HEK293T (cell line): ENCODE measurements around the gene FRRS1L.
"Not testable (repeated sequence)": the region's sequence is repeated elsewhere in the genome, so short reads cannot be mapped to it uniquely, and the experiment has no call there.

Experiments
- CTCF ChIA-PET: fragments of 350-600 bp; formaldehyde crosslinking; extraction: SDS; loops from one replicate; lab custom pipeline; 2021; ENCODE audit warnings: antibody characterized with exemption, inconsistent platforms; lab: Yijun Ruan, JAX
- POLR2A ChIA-PET: fragments of 350-600 bp; formaldehyde crosslinking; extraction: SDS; loops from one replicate; lab custom pipeline; 2020; ENCODE audit warnings: antibody characterized with exemption, inconsistent platforms; lab: Yijun Ruan, JAX
- DNase-seq: peaks from one replicate; pipeline ENCODE4 v3.0.0; 2012; ENCODE audit warnings: mixed read lengths; ENCODE audit errors: extremely low spot score
- ARNT ChIP-seq: fragments of 450-650 bp; IDR thresholded peaks from 2 replicates; pipeline ENCODE4 v1.6.1; 2017; ENCODE audit warnings: mild to moderate bottlenecking
- BHLHE40 ChIP-seq: fragments of 450-650 bp; IDR thresholded peaks from 2 replicates; pipeline ENCODE4 v1.6.1; 2016; ENCODE audit warnings: mild to moderate bottlenecking, moderate library complexity, borderline replicate concordance
- CTBP1 ChIP-seq: fragments of 450-650 bp; IDR thresholded peaks from 2 replicates; pipeline ENCODE4 v1.6.1; 2016; ENCODE audit warnings: borderline replicate concordance
- ELF4 ChIP-seq: fragments of 450-650 bp; IDR thresholded peaks from 2 replicates; pipeline ENCODE4 v1.6.1; 2017; ENCODE audit warnings: antibody characterized with exemption
- FOXA1 ChIP-seq: fragments of 450-650 bp; IDR thresholded peaks from 2 replicates; pipeline ENCODE4 v1.6.1; 2016; ENCODE audit warnings: mild to moderate bottlenecking
- FOXK2 ChIP-seq: fragments of 450-650 bp; IDR thresholded peaks from 2 replicates; pipeline ENCODE4 v1.6.1; 2016; ENCODE audit warnings: mild to moderate bottlenecking
- FOXM1 ChIP-seq: fragments of 450-650 bp; IDR thresholded peaks from 2 replicates; pipeline ENCODE4 v1.6.1; 2017; ENCODE audit warnings: mild to moderate bottlenecking, borderline replicate concordance
- HDGF ChIP-seq: fragments of 450-650 bp; IDR thresholded peaks from 2 replicates; pipeline ENCODE4 v1.6.1; 2017; ENCODE audit warnings: antibody characterized with exemption, borderline replicate concordance
- L3MBTL2 ChIP-seq: fragments of 450-650 bp; conservative IDR thresholded peaks from 2 replicates; pipeline ENCODE4 v1.6.1; 2016; ENCODE audit warnings: mild to moderate bottlenecking
- LEF1 ChIP-seq: fragments of 450-650 bp; IDR thresholded peaks from 2 replicates; pipeline ENCODE4 v1.6.1; 2017; ENCODE audit warnings: mild to moderate bottlenecking, borderline replicate concordance
- NFRKB ChIP-seq: fragments of 450-650 bp; IDR thresholded peaks from 2 replicates; pipeline ENCODE4 v1.6.1; 2016; ENCODE audit warnings: mild to moderate bottlenecking, moderate library complexity
- SP1 ChIP-seq: fragments of 450-650 bp; IDR thresholded peaks from 2 replicates; pipeline ENCODE4 v1.6.1; 2017
- SUZ12 ChIP-seq: fragments of 450-650 bp; IDR thresholded peaks from 2 replicates; pipeline ENCODE4 v1.6.1; 2016; ENCODE audit warnings: mild to moderate bottlenecking
- TARDBP ChIP-seq: fragments of 450-650 bp; IDR thresholded peaks from 2 replicates; pipeline ENCODE4 v1.6.1; 2016
- ZNF384 ChIP-seq: fragments of 450-650 bp; IDR thresholded peaks from 2 replicates; pipeline ENCODE4 v1.6.1; 2016
- TF ChIP-seq, protein P1 (sequence below): fragments of 450-650 bp; IDR thresholded peaks from 2 replicates; pipeline ENCODE4 v1.6.1; 2016

Gene FRRS1L

DNA sequence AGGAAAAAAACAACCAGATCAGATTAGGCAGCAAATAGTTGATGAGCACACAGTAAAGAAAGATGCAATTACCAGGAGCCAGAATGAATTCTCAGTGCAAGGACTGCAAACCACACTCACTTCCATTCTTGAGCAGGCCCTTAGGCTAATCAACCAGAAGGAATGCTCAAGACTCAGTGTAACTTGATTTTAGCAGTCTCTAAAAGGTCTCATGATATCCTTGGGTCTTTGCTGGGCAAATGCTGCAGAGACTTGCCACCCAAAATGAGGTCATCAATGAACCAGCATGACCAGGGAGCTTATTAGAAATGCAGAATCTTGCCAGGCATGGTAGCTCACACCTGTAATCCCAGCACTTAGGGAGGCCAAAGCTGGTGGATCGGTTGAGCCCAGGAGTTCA, 27.2 kb downstream of the FRRS1L start:
- DNase-seq = no peak

DNA sequence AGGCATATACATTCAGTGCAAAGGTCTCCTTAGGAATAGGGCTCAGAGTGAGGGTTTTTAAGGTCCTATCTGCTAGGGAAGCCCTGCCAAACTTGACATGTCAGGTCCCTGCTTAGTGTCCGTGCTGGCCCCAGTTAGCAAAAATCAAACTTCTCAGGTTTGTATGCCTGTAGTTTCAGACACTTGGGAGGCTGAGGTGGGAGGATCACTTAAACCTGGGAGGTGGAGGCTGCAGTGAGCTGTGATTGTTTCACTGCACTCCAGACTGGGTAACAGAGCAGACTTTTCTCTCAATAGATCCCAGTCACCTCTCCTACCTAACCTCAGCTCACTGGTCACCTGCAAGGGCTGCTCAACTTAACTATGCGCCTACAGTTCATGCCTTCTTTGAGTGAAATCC, 28.6 kb downstream of the FRRS1L start:
- no peak for TF ChIP-seq BHLHE40
- TF ChIP-seq FOXK2 = no peak
- no peak for TF ChIP-seq FOXM1
- TF ChIP-seq ZNF384 = no peak
- ChIA-PET CTCF (no interaction called here), POLR2A (no interaction called here)
- no peak for DNase-seq

More for the DNA sequence above, 27.2 kb downstream of the FRRS1L start:
- no peak for TF ChIP-seq FOXA1
- TF ChIP-seq TARDBP = no peak
- no peak for TF ChIP-seq SP1
- TF ChIP-seq SUZ12 = no peak
- no peak for TF ChIP-seq BHLHE40
- TF ChIP-seq L3MBTL2 = no peak
- no peak for TF ChIP-seq LEF1
- TF ChIP-seq NFRKB = no peak
- ChIA-PET POLR2A (interaction anchor here (1.2 kb wide), 1 partner anchor 20 kb away, joined by 8 read pairs; the partner anchor contains the start of gene TMEM245), CTCF (no interaction called here)

DNA sequence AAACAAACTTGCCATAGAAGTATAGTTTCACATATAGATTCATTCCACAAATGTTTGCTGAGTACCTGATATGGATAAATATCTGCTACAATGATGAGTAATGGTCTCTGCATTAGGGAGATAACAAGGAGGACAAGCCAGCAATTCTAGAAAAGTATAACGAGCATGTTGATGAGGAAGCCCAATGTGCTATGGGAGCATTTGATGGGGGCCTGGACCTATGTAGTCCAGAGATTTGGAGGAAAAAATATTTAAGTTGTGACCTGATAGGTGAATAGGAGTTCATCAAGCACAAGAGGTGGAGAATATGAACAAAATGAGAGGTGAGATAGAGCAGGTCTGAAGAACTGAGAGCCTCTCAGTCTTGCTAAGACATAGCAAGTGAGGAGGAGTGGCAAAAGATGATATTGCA, 32.9 kb downstream of the FRRS1L start:
- ChIA-PET POLR2A (no interaction called here), CTCF (no interaction called here)
- no peak for DNase-seq
- TF ChIP-seq LEF1 (no peak), ELF4 (no peak), FOXA1 (no peak), SUZ12 (no peak), ZNF384 (no peak), ARNT (no peak), BHLHE40 (no peak), FOXM1 (no peak), HDGF (no peak), NFRKB (no peak), CTBP1 (no peak), SP1 (no peak), TARDBP (no peak), FOXK2 (no peak)
- TF ChIP-seq, protein P1, sequence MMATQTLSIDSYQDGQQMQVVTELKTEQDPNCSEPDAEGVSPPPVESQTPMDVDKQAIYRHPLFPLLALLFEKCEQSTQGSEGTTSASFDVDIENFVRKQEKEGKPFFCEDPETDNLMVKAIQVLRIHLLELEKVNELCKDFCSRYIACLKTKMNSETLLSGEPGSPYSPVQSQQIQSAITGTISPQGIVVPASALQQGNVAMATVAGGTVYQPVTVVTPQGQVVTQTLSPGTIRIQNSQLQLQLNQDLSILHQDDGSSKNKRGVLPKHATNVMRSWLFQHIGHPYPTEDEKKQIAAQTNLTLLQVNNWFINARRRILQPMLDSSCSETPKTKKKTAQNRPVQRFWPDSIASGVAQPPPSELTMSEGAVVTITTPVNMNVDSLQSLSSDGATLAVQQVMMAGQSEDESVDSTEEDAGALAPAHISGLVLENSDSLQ = no peak

DNA sequence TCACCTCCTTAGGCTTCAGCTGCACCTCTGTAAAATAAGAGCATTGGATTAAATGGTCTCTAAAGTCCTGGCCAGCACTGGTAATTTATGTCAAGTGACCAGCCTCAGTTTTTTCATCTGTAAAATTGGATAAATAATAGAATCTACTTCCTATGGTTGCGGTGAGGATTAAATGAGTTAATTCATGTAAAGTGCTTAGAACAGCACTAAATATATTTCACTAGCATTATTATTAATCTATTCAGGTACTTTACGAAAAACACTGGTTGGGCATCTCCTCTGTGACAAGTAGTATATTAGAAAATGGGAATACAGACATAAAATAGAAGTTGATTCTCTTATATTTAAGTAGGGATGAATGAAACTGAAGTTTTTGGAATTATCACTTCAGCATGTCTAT, 33.5 kb downstream of the FRRS1L start:
- no peak for DNase-seq
- POLR2A ChIA-PET = no interaction called here
- CTCF ChIA-PET = no interaction called here
- no peak for TF ChIP-seq SP1
- TF ChIP-seq, protein P1 = no peak
- TF ChIP-seq ARNT = no peak
- TF ChIP-seq ELF4 = no peak
- TF ChIP-seq TARDBP = no peak
- TF ChIP-seq ZNF384 = no peak
- TF ChIP-seq BHLHE40 = no peak
- no peak for TF ChIP-seq FOXK2
- no peak for TF ChIP-seq LEF1

DNA sequence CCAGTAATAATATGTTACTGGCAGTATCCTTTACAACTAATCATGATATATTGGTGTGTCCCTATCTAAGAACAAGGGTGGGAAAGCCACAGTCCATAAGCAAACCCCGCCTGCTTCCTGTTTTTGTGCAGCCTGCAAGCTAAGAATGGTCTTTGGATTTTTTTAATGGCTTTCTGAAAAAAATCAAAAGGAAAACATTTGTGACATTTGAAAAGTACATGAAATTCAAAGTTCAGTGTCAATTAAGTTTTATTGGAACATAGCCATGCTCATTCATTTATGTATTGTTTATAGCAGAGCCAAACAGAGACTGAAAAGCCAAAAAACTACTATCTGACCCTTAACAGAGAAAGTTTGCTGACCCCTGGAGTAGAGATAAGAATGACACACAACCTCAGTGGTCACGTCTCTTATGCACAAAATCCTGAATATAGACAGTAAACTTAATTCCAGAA, 34.5 kb downstream of the FRRS1L start:
- POLR2A ChIA-PET = no interaction called here

DNA sequence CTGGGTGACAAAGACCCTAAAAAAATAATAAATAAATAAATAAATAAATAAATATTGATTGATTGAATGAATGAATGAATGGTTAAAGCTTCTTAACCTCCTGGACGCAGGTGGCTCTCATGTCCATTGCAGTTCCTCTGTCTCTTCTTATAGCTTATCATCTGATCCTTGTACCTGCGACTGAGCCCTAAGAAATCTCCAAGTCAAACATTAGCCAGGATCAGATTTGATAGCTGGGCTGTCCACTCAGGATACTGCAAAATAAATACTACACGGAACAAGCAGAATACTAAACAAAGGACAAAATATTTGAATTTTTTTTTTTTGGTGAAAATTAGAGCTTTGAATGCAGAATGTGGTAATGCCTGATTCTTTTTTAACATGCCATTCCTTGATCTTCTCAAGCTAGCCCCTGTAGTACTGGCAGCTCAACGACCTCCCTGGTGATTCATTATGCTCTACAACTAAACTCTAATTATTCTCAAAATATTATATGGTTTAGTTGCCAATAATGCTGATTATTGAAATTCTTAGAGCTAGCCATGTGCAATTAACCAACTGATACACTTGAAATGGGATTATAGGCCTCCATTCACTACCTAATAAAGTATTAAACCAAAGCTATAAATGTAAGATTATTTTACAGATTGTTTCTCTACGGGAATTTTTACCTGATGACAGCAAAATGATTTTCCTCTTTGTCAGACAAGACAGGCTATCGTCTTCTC, 37.4 kb downstream of the FRRS1L start:
- DNase-seq = no peak
- TF ChIP-seq L3MBTL2 (no peak), HDGF (no peak), FOXK2 (no peak), SUZ12 (no peak), FOXM1 (no peak), SP1 (no peak), NFRKB (no peak), CTBP1 (no peak), FOXA1 (no peak), ARNT (no peak), LEF1 (no peak)
- TF ChIP-seq, protein P1 = no peak
- CTCF ChIA-PET = interaction anchor here (0.5 to 1.1 kb wide), 2 partner anchors 14 to 688 kb away, joined by 3 read pairs; no protein-coding TSS in a partner anchor
- POLR2A ChIA-PET = interaction anchor here (0.9 to 1.8 kb wide), 2 partner anchors 9 to 12 kb away, joined by 3 to 11 read pairs; partner anchors contain the start of gene TMEM245

More for the DNA sequence above, 34.5 kb downstream of the FRRS1L start:
- DNase-seq = no peak
- CTCF ChIA-PET = interaction anchor here (0.7 kb wide), 1 partner anchor 17 kb away, joined by 3 read pairs; no protein-coding TSS in a partner anchor
- no peak for TF ChIP-seq NFRKB
- TF ChIP-seq SUZ12 = no peak
- TF ChIP-seq, protein P1 = no peak
- TF ChIP-seq SP1 = no peak
- no peak for TF ChIP-seq BHLHE40
- no peak for TF ChIP-seq LEF1
- TF ChIP-seq FOXM1 = no peak
- no peak for TF ChIP-seq ELF4
- no peak for TF ChIP-seq HDGF
- no peak for TF ChIP-seq FOXA1
- TF ChIP-seq ARNT = no peak
- TF ChIP-seq ZNF384 = no peak
- TF ChIP-seq TARDBP = no peak
- TF ChIP-seq FOXK2 = no peak
- TF ChIP-seq CTBP1 = no peak

DNA sequence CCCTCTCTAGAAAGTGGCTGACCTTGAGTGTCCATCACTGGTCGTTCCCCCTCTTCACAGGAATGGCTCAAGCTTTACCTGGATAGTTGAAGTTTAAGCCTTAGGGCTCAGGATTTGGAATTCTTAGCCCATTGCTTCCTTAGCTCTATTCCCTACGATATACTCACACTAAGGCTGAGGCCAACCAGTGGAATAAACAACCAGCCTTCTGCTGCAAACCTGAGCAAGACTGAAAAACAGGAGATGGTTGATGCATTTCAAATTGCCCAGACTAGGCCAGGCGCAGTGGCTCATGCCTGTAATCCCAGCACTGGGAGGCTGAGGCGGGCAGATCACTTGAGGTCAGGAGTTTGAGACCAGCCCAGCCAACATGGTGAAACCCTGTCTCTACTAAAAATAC, 40.4 kb downstream of the FRRS1L start:
- DNase-seq, POLR2A ChIA-PET, CTCF ChIA-PET: not testable (repeated sequence)
